GM19239 (cell line): ENCODE data around the gene LAMB4.

Source experiments
- DNase-seq: peaks from one replicate; pipeline ENCODE4 v3.0.0; 2011; ENCODE audit warnings: low spot score; ENCODE audit not compliant: insufficient read length
- FAIRE-seq: peaks from 2 replicates; lab custom pipeline; 2011; peaks lifted over from hg19 to GRCh38; lab: Jason Lieb, UNC

Gene LAMB4

GRCh38 chr7:108086546-108086945, 43.6 kb downstream of the LAMB4 start:
- no peak for DNase-seq
- no peak for FAIRE-seq

GRCh38 chr7:108083980-108084379, 46.2 kb downstream of the LAMB4 start:
- no peak for DNase-seq
- no peak for FAIRE-seq

- FAIRE-seq (no peak), DNase-seq (no peak)
Observed at GRCh38 chr7:108079648-108080591, 50.2 kb downstream of the LAMB4 start.

- DNase-seq (no peak), FAIRE-seq (no peak)
Observed at GRCh38 chr7:108079276-108079647, 50.9 kb downstream of the LAMB4 start.

GRCh38 chr7:108078691-108079090, 51.5 kb downstream of the LAMB4 start:
- no peak for FAIRE-seq
- DNase-seq = no peak

- FAIRE-seq (no peak), DNase-seq (no peak)
Observed at GRCh38 chr7:108078211-108078673, 51.9 kb downstream of the LAMB4 start.

- FAIRE-seq = no peak
Observed at GRCh38 chr7:108077709-108078108, 52.5 kb downstream of the LAMB4 start.

GRCh38 chr7:108076156-108076555, 54.0 kb downstream of the LAMB4 start:
- FAIRE-seq (no peak), DNase-seq (no peak)

More at GRCh38 chr7:108077709-108078108, 52.5 kb downstream of the LAMB4 start:
- DNase-seq = no peak

- no peak for DNase-seq
- FAIRE-seq = no peak
Observed at GRCh38 chr7:108073305-108074070, 56.7 kb downstream of the LAMB4 start.

GRCh38 chr7:108072739-108073138, 57.4 kb downstream of the LAMB4 start:
- DNase-seq = no peak

GRCh38 chr7:108072116-108072515, 58.0 kb downstream of the LAMB4 start:
- DNase-seq = no peak
- FAIRE-seq = no peak

More at GRCh38 chr7:108072739-108073138, 57.4 kb downstream of the LAMB4 start:
- FAIRE-seq = no peak

- FAIRE-seq = no peak
- DNase-seq = no peak
Observed at GRCh38 chr7:108071551-108071950, 58.6 kb downstream of the LAMB4 start.

GRCh38 chr7:108069646-108070045, 60.5 kb downstream of the LAMB4 start:
- no peak for FAIRE-seq
- DNase-seq = no peak

GRCh38 chr7:108067844-108068243, 62.3 kb downstream of the LAMB4 start:
- FAIRE-seq = no peak
- DNase-seq = no peak

GRCh38 chr7:108066486-108066885, 63.7 kb downstream of the LAMB4 start:
- FAIRE-seq (no peak), DNase-seq (no peak)

- FAIRE-seq (no peak), DNase-seq (no peak)
Observed at GRCh38 chr7:108063520-108063933, 66.6 kb downstream of the LAMB4 start.

GRCh38 chr7:108062250-108063014, 67.7 kb downstream of the LAMB4 start:
- FAIRE-seq = no peak

GRCh38 chr7:108059526-108059925, 70.6 kb downstream of the LAMB4 start:
- FAIRE-seq (no peak), DNase-seq (no peak)

More at GRCh38 chr7:108062250-108063014, 67.7 kb downstream of the LAMB4 start:
- DNase-seq = no peak

GRCh38 chr7:108057951-108058481, 72.1 kb downstream of the LAMB4 start:
- no peak for FAIRE-seq
- DNase-seq = no peak

- no peak for FAIRE-seq
Observed at GRCh38 chr7:108055611-108056021, 74.5 kb downstream of the LAMB4 start.

More at GRCh38 chr7:108055611-108056021, 74.5 kb downstream of the LAMB4 start:
- no peak for DNase-seq
